A549 (cell line): Measurements from ENCODE around the gene XYLT1.
A peak's percentile ranks its signal among the peaks of the same experiment; 100 is the strongest.

Source experiments
- CHD4 ChIP-seq: fragments of 200-600 bp; sonication (generic); IDR thresholded peaks from 2 replicates; pipeline ENCODE4 v1.6.1; 2016; ENCODE audit warnings: antibody characterized with exemption, mild to moderate bottlenecking, borderline replicate concordance
- EP300 ChIP-seq, 2 experiments: fragments of >200 bp; sonication (Bioruptor Twin); formaldehyde crosslinking; IDR thresholded peaks; 2 replicates in 1 of 2; 3 replicates in 1 of 2; pipeline ENCODE4 v1.6.1; 2016 to 2017
- KDM1A ChIP-seq: fragments of 200-600 bp; sonication (generic); IDR thresholded peaks from 2 replicates; pipeline ENCODE4 v1.6.1; 2016; ENCODE audit warnings: low read depth, mild to moderate bottlenecking
- POLR2A ChIP-seq: IDR thresholded peaks from 2 replicates; pipeline ENCODE4 v1.6.1; 2012; ENCODE audit warnings: mild to moderate bottlenecking, low read length
- ZFP36 ChIP-seq: fragments of 450-650 bp; IDR thresholded peaks from 2 replicates; pipeline ENCODE4 v1.6.1; 2014; ENCODE audit warnings: borderline replicate concordance; ENCODE audit not compliant: partially characterized antibody
- TF ChIP-seq, protein P1 (sequence below): fragments of >200 bp; sonication (Bioruptor Twin); formaldehyde crosslinking; IDR thresholded peaks from 3 replicates; pipeline ENCODE4 v1.5.1; 2016
- TF ChIP-seq, protein P2 (sequence below): IDR thresholded peaks from 2 replicates; pipeline ENCODE4 v1.6.1; 2012

- TF ChIP-seq, protein P1, sequence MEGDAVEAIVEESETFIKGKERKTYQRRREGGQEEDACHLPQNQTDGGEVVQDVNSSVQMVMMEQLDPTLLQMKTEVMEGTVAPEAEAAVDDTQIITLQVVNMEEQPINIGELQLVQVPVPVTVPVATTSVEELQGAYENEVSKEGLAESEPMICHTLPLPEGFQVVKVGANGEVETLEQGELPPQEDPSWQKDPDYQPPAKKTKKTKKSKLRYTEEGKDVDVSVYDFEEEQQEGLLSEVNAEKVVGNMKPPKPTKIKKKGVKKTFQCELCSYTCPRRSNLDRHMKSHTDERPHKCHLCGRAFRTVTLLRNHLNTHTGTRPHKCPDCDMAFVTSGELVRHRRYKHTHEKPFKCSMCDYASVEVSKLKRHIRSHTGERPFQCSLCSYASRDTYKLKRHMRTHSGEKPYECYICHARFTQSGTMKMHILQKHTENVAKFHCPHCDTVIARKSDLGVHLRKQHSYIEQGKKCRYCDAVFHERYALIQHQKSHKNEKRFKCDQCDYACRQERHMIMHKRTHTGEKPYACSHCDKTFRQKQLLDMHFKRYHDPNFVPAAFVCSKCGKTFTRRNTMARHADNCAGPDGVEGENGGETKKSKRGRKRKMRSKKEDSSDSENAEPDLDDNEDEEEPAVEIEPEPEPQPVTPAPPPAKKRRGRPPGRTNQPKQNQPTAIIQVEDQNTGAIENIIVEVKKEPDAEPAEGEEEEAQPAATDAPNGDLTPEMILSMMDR: no peak
- TF ChIP-seq, protein P2, sequence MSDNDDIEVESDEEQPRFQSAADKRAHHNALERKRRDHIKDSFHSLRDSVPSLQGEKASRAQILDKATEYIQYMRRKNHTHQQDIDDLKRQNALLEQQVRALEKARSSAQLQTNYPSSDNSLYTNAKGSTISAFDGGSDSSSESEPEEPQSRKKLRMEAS: no peak
- TF ChIP-seq POLR2A (no peak), ZFP36 (no peak), CHD4 (no peak), KDM1A (no peak), EP300 (IDR thresholded peaks at IDR 0.05) (peak in 1 of 2 experiments; percentile 43; a peak in 1 of 5 replicates)
Observed at GRCh38 chr16:17273142-17273561, 197.6 kb downstream of the XYLT1 start.
